Measurements from ENCODE around the gene LTBP1. TPM values are rescaled to one million over a fixed set of nuclear protein-coding genes. Genes with fewer than 3 reads are reported as not detected.

LTBP1 gene
- 10.7 and 49.4 TPM in 2 replicates for total RNA-seq

GRCh38 chr2:32946314-32947075, at the start of gene LTBP1:
Gene LTBP1, plus strand, starts transcription at chr2:32946953. Its CDS starts 372 bp downstream, at chr2:32947325.

